Activated CD8-positive, alpha-beta T cell treated with anti-CD3 and anti-CD28 coated beads, Interleukin-2, amount 10 ng/mL, durations not matched to agents 7 days and 5 days (primary cell): ENCODE results near the gene DOC2B. TPM values are rescaled to one million over a fixed set of nuclear protein-coding genes. Genes with fewer than 3 reads are reported as not detected.
"Not testable (repeated sequence)": the region's sequence is repeated elsewhere in the genome, so short reads cannot be mapped to it uniquely, and the experiment has no call there.

Source experiments
- ATAC-seq: fragments of 150-1000 bp; cut with Tn5 transposase; one replicate; pipeline ENCODE4 v1.10.0; 2021; ENCODE audit warnings: moderate library complexity
- CTCF ChIA-PET: fragments of 350-600 bp; sonication (Branson Sonifier 250); formaldehyde crosslinking; loops from one replicate; lab custom pipeline; 2021; ENCODE audit warnings: antibody characterized with exemption; lab: Charles Lee
- POLR2A ChIA-PET: fragments of 350-600 bp; sonication (Branson Sonifier 250); formaldehyde crosslinking; loops from one replicate; lab custom pipeline; 2021; ENCODE audit warnings: antibody characterized with exemption; lab: Charles Lee
- DNase-seq: peaks from one replicate; pipeline ENCODE4 v3.0.0-alpha.2; 2020
- H3K27ac Mint-ChIP-seq: one replicate; pipeline ENCODE4 v1.8.0; 2021; ENCODE audit warnings: mild to moderate bottlenecking, mixed read lengths
- H3K27me3 Mint-ChIP-seq: one replicate; pipeline ENCODE4 v1.8.0; 2021; ENCODE audit warnings: low read depth, mixed read lengths
- H3K36me3 Mint-ChIP-seq: one replicate; pipeline ENCODE4 v1.8.0; 2021; ENCODE audit warnings: low read depth, mixed read lengths
- H3K4me1 Mint-ChIP-seq: one replicate; pipeline ENCODE4 v1.8.0; 2021; ENCODE audit warnings: low read depth, mixed read lengths
- H3K4me3 Mint-ChIP-seq: one replicate; pipeline ENCODE4 v1.8.0; 2021; ENCODE audit warnings: mild to moderate bottlenecking, mixed read lengths
- H3K9me3 Mint-ChIP-seq: one replicate; pipeline ENCODE4 v1.8.0; 2022; ENCODE audit warnings: mixed read lengths; ENCODE audit not compliant: insufficient read depth
- total RNA-seq, 2 experiments: library from RNA; stranded (reverse); gene quantifications; one replicate each; pipeline ENCODE4 v1.2.3, GENCODE V29; 2021

The DOC2B gene
- total RNA-seq, 2 experiments from 2014 or later, result not detected

DNA sequence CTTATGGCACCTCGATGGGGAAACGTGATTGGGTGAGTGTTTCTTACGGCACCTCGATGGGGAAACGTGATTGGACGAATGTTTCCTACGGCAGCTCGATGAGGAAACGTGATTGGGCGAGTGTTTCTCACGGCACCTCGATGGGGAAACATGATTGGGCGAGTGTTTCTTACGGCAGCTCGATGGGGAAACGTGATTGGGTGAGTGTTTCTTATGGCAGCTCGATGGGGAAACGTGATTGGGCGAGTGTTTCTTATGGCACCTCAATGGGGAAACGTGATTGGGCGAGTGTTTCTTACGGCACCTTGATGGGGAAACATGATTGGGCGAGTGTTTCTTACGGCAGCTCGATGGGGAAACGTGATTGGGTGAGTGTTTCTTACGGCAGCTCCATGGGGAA, 25.0 kb upstream of the DOC2B start:
- H3K4me3 Mint-ChIP-seq, H3K27ac Mint-ChIP-seq, H3K4me1 Mint-ChIP-seq, ATAC-seq, H3K27me3 Mint-ChIP-seq, H3K36me3 Mint-ChIP-seq, CTCF ChIA-PET, POLR2A ChIA-PET, DNase-seq, H3K9me3 Mint-ChIP-seq: not testable (repeated sequence)

GRCh38 chr17:205817-206216, 24.4 kb upstream of the DOC2B start:
- CTCF ChIA-PET, result no interaction called here
- H3K27ac Mint-ChIP-seq, result no peak overlapping the region
- DNase-seq (no peak), ATAC-seq (no peak)
- no peak overlapping the region for H3K4me3 Mint-ChIP-seq
- no peaks in the 10 kb centered on the region for H3K36me3 Mint-ChIP-seq
- no peaks in the 10 kb centered on the region for H3K27me3 Mint-ChIP-seq
- no peaks in the 10 kb centered on the region for H3K4me1 Mint-ChIP-seq
- POLR2A ChIA-PET, result no interaction called here
- no peaks in the 10 kb centered on the region for H3K9me3 Mint-ChIP-seq

GRCh38 chr17:205148-205669, 23.8 kb upstream of the DOC2B start:
- no peaks in the 10 kb centered on the region for H3K36me3 Mint-ChIP-seq
- POLR2A ChIA-PET, result no interaction called here
- CTCF ChIA-PET, result no interaction called here
- H3K4me1 Mint-ChIP-seq, result no peaks in the 10 kb centered on the region
- ATAC-seq (no peak), DNase-seq (no peak)
- no peak overlapping the region for H3K4me3 Mint-ChIP-seq
- no peaks in the 10 kb centered on the region for H3K27me3 Mint-ChIP-seq
- no peak overlapping the region for H3K27ac Mint-ChIP-seq
- H3K9me3 Mint-ChIP-seq, result no peaks in the 10 kb centered on the region

- ChIA-PET CTCF (no interaction called here), POLR2A (no interaction called here)
- ATAC-seq (no peak), DNase-seq (no peak)
- H3K27me3 Mint-ChIP-seq, result no peaks in the 10 kb centered on the region
- H3K4me1 Mint-ChIP-seq, result no peaks in the 10 kb centered on the region
- no peak overlapping the region for H3K4me3 Mint-ChIP-seq
- H3K9me3 Mint-ChIP-seq, result no peaks in the 10 kb centered on the region
- H3K36me3 Mint-ChIP-seq, result no peaks in the 10 kb centered on the region
- H3K27ac Mint-ChIP-seq, result no peak overlapping the region
Measured at GRCh38 chr17:204427-205147, 23.1 kb upstream of the DOC2B start.

DNA sequence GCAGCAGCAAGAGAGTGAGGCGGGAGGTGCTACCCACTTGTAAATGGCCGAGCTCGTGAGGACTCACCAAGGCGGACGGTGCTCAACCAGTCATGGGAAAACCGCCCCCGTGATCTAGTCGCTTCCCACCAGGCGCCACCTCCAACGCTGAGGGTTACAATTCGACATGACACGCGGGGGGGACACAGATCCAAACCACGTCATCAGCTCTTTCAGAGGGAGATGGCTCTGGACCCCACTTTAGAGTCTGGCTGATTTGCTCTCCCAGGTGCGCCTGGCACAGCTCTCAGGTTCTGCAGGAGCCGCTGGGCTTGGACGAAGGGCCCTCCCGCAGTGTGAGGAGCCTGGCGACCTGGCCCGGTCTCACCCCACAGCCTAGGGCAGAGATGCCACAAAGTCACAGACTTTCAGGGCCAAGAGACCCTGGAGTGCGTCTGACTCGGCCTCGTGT, 21.1 kb upstream of the DOC2B start:
- no peaks in the 10 kb centered on the region for H3K4me1 Mint-ChIP-seq
- no peak overlapping the region for H3K4me3 Mint-ChIP-seq
- ATAC-seq (no peak), DNase-seq (no peak)
- ChIA-PET CTCF (no interaction called here), POLR2A (no interaction called here)
- peaks cover 3% of the 10 kb centered on the region for H3K27me3 Mint-ChIP-seq
- no peaks in the 10 kb centered on the region for H3K36me3 Mint-ChIP-seq
- no peaks in the 10 kb centered on the region for H3K9me3 Mint-ChIP-seq
- H3K27ac Mint-ChIP-seq, result no peak overlapping the region

DNA sequence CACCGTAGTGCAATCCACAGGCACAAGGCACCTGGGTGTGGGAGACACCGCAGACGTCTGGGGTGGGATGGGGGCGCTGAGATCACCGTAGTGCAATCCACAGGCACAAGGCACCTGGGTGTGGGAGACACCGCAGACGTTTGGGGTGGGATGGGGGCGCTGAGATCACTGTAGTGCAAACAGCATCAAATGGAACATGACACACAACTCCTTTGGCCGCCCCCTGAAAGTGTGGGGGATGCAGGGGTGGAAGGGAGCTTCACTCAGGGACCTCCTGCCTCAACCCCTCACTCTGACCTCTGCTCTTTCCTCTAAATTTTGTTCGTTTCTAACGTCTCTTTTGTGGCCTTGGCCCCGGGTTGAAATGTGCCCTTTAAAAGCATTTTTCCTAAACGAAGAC, 20.3 kb upstream of the DOC2B start:
- H3K27me3 Mint-ChIP-seq, H3K9me3 Mint-ChIP-seq, POLR2A ChIA-PET, H3K4me1 Mint-ChIP-seq, H3K36me3 Mint-ChIP-seq, CTCF ChIA-PET, ATAC-seq, DNase-seq, H3K4me3 Mint-ChIP-seq, H3K27ac Mint-ChIP-seq: not testable (repeated sequence)

- H3K4me3 Mint-ChIP-seq, DNase-seq, H3K4me1 Mint-ChIP-seq, H3K9me3 Mint-ChIP-seq, POLR2A ChIA-PET, H3K36me3 Mint-ChIP-seq, H3K27me3 Mint-ChIP-seq, CTCF ChIA-PET, H3K27ac Mint-ChIP-seq, ATAC-seq: not testable (repeated sequence)
Measured at GRCh38 chr17:201257-201656, 19.8 kb upstream of the DOC2B start.

DNA sequence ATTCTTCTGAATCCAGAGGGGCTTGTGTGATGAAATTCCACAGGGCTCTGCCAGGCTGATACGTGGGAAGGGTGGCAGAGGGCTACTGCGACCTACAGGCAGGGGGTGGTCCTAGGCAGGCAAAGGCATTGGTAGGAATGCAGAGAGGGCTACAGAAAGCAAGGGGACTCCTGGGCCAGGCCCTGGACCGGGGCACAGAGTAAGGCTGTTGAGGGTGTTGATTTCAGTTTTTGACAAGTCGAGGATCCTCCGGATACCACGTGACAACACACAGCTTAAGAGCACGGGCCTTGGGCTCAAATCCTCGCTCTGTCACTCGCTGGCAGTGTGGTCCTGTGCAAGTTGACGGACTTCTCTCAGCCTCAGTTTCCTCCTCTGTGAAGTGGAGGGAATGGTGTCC, 19.1 kb upstream of the DOC2B start:
- CTCF ChIA-PET, result no interaction called here
- DNase-seq (no peak), ATAC-seq (no peak)
- no peak overlapping the region for H3K27ac Mint-ChIP-seq
- peaks cover 3% of the 10 kb centered on the region for H3K27me3 Mint-ChIP-seq
- POLR2A ChIA-PET, result no interaction called here
- no peak overlapping the region for H3K4me3 Mint-ChIP-seq
- H3K4me1 Mint-ChIP-seq, result no peaks in the 10 kb centered on the region
- H3K36me3 Mint-ChIP-seq, result no peaks in the 10 kb centered on the region
- no peaks in the 10 kb centered on the region for H3K9me3 Mint-ChIP-seq

DNA sequence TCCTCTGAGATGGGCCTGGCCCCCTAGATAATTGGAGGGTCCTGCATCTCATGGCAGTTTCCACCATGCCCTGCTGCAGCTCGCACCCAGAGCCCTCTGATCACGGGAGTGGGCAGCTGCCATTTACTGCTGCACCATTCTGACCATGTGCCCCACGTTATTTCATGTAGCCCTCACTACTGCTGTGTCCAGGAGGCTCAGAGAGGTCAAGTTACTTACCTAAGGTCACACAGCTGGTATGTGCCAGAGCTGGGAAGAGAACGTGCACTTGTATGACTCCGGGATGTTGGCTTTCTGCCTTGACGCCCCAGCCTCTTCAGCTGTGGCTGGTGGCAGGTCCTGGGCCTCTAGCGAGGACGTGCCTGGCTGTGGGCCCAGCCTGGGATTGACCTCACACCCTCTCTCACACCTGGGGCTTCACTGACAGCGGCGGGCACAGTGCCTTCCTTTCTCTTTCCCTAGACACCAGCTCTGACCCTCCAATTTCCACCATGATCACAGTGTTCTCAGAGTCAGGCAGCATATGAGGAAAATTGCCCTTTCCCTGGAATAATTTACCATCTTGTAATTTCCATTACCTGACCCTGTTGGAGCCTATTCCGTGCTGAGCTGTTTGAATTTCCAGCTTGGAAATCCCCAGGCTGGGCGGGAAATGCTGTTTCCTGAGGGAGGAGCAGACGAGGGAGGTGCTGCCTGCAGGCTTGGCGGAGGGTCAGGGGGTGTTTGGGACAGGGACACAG, 18.5 kb upstream of the DOC2B start:
- no peak for DNase-seq
- Mint-ChIP-seq H3K4me3 (no peak overlapping the region), H3K9me3 (no peaks in the 10 kb centered on the region), H3K27ac (no peak overlapping the region), H3K36me3 (no peaks in the 10 kb centered on the region), H3K4me1 (no peaks in the 10 kb centered on the region), H3K27me3 (peaks cover 3% of the 10 kb centered on the region)
- POLR2A ChIA-PET, result no interaction called here
- no peak for ATAC-seq
- CTCF ChIA-PET, result no interaction called here

DNA sequence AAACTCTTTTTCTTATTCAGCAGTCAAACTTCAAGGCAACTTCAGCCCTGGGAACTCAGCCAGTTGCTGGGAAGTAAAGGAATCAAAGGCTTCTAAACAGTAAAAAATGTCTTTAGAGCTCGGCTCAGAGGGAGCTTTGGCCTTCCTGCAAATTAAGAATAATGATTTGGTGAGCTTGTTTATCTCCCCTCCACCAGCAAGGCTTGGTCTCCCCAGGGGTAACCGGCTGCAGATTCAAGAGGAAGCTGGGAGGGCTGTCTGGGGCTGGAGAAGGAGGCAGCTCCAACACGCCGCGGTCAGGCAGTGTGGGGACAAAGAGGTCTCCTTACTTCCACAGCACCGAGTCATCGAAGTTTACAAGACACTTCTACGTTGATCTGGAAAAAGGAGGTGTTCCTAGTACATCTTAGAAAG, 17.7 kb upstream of the DOC2B start:
- POLR2A ChIA-PET, result no interaction called here
- Mint-ChIP-seq H3K4me3 (no peak overlapping the region), H3K27ac (no peak overlapping the region), H3K4me1 (no peaks in the 10 kb centered on the region), H3K27me3 (peaks cover 3% of the 10 kb centered on the region), H3K9me3 (no peaks in the 10 kb centered on the region), H3K36me3 (no peaks in the 10 kb centered on the region)
- CTCF ChIA-PET, result no interaction called here
- ATAC-seq (no peak), DNase-seq (no peak)

DNA sequence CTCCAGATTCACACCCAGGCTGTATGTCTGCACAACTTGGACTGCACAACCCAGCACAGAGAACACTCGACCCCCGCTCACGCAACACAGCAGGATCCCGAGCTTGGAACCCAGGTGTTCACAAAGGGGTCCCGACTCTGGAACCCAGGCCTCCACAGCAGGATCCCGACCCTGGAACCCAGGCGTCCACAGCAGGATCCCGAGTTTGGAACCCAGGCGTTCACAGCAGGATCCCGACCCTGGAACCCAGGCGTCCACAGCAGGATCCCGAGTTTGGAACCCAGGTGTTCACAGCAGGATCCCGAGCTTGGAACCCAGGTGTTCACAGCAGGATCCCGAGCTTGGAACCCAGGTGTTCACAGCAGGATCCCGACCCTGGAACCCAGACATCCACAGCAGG, 16.8 kb upstream of the DOC2B start:
- POLR2A ChIA-PET, H3K4me1 Mint-ChIP-seq, CTCF ChIA-PET: not testable (repeated sequence)

DNA sequence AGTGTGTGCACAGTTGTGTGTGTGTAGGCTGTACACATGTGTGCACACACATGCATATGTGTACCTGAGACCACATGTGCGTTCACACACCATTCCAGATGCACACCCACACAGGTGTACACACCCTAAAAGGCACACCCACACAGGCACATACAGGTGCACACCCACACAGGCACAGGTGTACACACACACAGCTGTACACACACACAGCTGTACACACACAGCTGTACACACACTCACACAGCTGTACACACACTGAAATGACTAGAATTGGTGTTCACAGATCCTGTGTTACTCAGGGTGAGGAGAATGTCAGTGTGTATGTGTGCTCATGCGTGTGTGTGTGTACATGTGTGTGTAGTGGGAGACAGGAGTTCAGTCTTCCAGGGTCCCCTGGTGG, 15.9 kb upstream of the DOC2B start:
- Mint-ChIP-seq H3K4me3 (no peak overlapping the region), H3K4me1 (no peaks in the 10 kb centered on the region), H3K9me3 (no peaks in the 10 kb centered on the region), H3K27ac (no peak overlapping the region), H3K27me3 (peaks cover 3% of the 10 kb centered on the region), H3K36me3 (no peaks in the 10 kb centered on the region)
- ChIA-PET POLR2A (no interaction called here), CTCF (no interaction called here)
- no peak for DNase-seq
- ATAC-seq, result no peak

More for the DNA sequence above, 16.8 kb upstream of the DOC2B start:
- not testable (repeated sequence) for H3K27me3 Mint-ChIP-seq, ATAC-seq, H3K27ac Mint-ChIP-seq, H3K36me3 Mint-ChIP-seq, DNase-seq, H3K9me3 Mint-ChIP-seq, H3K4me3 Mint-ChIP-seq
